Lower leg skin (tissue), 3 donors: ENCODE data around the gene CCDC188.

Experiments used
- POLR2A ChIP-seq, 2 donors: fragments of 450-650 bp; IDR thresholded peaks; one replicate each; pipeline ENCODE4 v1.6.1; 2016 to 2017; ENCODE audit warnings: antibody characterized with exemption in 2 of 2, mild to moderate bottlenecking in 1 of 2, moderate library complexity in 1 of 2
- TF ChIP-seq, protein P1 (sequence below), 3 donors: fragments of 450-650 bp; IDR thresholded peaks; one replicate each; pipeline ENCODE4 v1.5.1; 2016; ENCODE audit warnings: antibody characterized with exemption in 3 of 3, mild to moderate bottlenecking in 3 of 3, moderate library complexity in 2 of 3

DNA sequence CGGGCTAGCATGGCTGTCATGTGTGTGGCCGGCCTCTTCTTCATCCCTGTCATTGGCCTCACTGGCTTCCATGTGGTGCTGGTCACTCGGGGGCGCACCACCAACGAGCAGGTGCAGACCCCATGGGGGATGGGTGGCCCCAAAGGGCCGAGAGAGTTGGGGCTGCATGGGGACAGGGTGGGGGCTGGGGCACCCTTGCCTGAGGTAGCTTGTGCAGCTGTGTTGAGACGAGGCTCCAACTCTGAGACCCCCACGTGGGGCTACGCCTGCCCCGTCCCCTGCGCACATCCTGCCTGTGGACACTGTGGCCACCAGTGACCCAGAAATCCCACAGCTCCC lies 10.8 kb downstream of the CCDC188 start:
- TF ChIP-seq, protein P1, sequence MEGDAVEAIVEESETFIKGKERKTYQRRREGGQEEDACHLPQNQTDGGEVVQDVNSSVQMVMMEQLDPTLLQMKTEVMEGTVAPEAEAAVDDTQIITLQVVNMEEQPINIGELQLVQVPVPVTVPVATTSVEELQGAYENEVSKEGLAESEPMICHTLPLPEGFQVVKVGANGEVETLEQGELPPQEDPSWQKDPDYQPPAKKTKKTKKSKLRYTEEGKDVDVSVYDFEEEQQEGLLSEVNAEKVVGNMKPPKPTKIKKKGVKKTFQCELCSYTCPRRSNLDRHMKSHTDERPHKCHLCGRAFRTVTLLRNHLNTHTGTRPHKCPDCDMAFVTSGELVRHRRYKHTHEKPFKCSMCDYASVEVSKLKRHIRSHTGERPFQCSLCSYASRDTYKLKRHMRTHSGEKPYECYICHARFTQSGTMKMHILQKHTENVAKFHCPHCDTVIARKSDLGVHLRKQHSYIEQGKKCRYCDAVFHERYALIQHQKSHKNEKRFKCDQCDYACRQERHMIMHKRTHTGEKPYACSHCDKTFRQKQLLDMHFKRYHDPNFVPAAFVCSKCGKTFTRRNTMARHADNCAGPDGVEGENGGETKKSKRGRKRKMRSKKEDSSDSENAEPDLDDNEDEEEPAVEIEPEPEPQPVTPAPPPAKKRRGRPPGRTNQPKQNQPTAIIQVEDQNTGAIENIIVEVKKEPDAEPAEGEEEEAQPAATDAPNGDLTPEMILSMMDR (IDR thresholded peaks at IDR 0.05): no peak
- no peak for TF ChIP-seq POLR2A (IDR thresholded peaks at IDR 0.05)
